ENCODE results near the gene DOCK7. TPM values are rescaled to one million over a fixed set of nuclear protein-coding genes. Genes with fewer than 3 reads are reported as not detected.

The DOCK7 gene
- total RNA-seq, 1 donor from 2014 or later = 10.2 TPM

- intact Hi-C loops (cut with micrococcal nuclease) = no loop called here
- no peak overlapping the region for H3K4me3 ChIP-seq
- DNase-seq = no peak
- H3K27ac ChIP-seq (replicated peaks) = no peak overlapping the region
- H3K9me3 ChIP-seq (replicated peaks) = no peaks in the 10 kb centered on the region
- H3K36me3 ChIP-seq = peaks cover 50% of the 10 kb centered on the region
- H3K27me3 ChIP-seq (ENCODE audit: low read depth) = no peaks in the 10 kb centered on the region
- H3K4me1 ChIP-seq = no peaks in the 10 kb centered on the region
- TF ChIP-seq, protein P1, sequence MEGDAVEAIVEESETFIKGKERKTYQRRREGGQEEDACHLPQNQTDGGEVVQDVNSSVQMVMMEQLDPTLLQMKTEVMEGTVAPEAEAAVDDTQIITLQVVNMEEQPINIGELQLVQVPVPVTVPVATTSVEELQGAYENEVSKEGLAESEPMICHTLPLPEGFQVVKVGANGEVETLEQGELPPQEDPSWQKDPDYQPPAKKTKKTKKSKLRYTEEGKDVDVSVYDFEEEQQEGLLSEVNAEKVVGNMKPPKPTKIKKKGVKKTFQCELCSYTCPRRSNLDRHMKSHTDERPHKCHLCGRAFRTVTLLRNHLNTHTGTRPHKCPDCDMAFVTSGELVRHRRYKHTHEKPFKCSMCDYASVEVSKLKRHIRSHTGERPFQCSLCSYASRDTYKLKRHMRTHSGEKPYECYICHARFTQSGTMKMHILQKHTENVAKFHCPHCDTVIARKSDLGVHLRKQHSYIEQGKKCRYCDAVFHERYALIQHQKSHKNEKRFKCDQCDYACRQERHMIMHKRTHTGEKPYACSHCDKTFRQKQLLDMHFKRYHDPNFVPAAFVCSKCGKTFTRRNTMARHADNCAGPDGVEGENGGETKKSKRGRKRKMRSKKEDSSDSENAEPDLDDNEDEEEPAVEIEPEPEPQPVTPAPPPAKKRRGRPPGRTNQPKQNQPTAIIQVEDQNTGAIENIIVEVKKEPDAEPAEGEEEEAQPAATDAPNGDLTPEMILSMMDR (IDR thresholded peaks at IDR 0.05; ENCODE audit: borderline replicate concordance) = no peak
These were observed 194.5 kb downstream of the DOCK7 start for GRCh38 chr1:62493656-62494055.

DNA sequence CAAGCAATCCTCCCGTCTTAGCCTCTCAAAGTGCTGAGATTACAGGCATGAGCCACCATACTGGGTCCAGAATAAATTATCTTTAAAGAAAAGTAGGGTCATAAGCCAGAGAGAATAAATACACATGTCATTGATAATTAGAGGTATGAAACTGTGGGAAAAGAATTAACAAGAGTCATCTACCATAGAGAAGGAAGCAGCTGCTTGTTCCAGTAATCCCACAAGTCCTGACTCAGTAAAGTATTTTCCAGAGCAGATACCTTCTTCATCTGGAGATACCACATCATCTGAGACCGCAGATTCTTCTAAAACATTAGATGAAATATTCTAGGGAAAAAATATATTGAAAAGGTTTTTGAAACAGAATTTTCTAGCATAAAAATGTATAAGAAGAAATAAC lies 195.7 kb downstream of the DOCK7 start:
- Histone ChIP-seq H3K4me3 (no peak overlapping the region), H3K27ac (replicated peaks) (no peak overlapping the region), H3K36me3 (peaks cover 56% of the 10 kb centered on the region), H3K4me1 (no peaks in the 10 kb centered on the region), H3K9me3 (replicated peaks) (no peaks in the 10 kb centered on the region), H3K27me3 (ENCODE audit: low read depth) (no peaks in the 10 kb centered on the region)
- DNase-seq = no peak
- intact Hi-C loops (cut with micrococcal nuclease) = no loop called here
- TF ChIP-seq, protein P1 (IDR thresholded peaks at IDR 0.05; ENCODE audit: borderline replicate concordance) = no peak

DNA sequence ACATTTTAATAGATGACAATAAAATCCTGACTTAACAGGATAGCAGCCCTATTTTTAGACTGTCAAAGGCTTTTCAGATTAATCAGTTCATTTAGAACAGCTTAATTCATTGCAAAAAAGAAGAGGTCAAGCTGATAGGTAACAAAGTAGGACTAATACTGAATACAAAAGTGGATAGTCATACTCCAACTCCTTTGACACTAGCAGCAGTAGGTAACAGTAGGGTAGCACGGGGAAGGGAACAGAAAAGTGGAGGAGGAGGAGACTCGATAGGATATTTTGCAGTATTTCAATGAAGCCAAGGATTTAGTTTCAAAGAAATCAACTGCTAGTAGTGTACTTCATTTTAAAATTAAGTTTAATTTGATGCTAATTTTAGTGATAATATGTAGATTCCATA lies 200.2 kb downstream of the DOCK7 start:
- no peak overlapping the region for H3K4me3 ChIP-seq
- intact Hi-C loops (cut with micrococcal nuclease) = no loop called here

GRCh38 chr1:62484824-62485468 lies 203.2 kb downstream of the DOCK7 start:
- no peak overlapping the region for H3K4me3 ChIP-seq
- H3K4me1 ChIP-seq = no peaks in the 10 kb centered on the region
- H3K27me3 ChIP-seq (ENCODE audit: low read depth) = no peaks in the 10 kb centered on the region
- intact Hi-C loops (cut with micrococcal nuclease) = no loop called here
- H3K36me3 ChIP-seq = peaks cover 18% of the 10 kb centered on the region
- TF ChIP-seq, protein P1 (IDR thresholded peaks at IDR 0.05; ENCODE audit: borderline replicate concordance) = no peak
- H3K27ac ChIP-seq (replicated peaks) = no peak overlapping the region
- DNase-seq = no peak
- no peaks in the 10 kb centered on the region for H3K9me3 ChIP-seq (replicated peaks)

More for the DNA sequence above, 200.2 kb downstream of the DOCK7 start:
- TF ChIP-seq, protein P1 (IDR thresholded peaks at IDR 0.05; ENCODE audit: borderline replicate concordance) = no peak
- Histone ChIP-seq H3K9me3 (replicated peaks) (no peaks in the 10 kb centered on the region), H3K27ac (replicated peaks) (no peak overlapping the region), H3K27me3 (ENCODE audit: low read depth) (no peaks in the 10 kb centered on the region), H3K36me3 (peaks cover 27% of the 10 kb centered on the region), H3K4me1 (no peaks in the 10 kb centered on the region)
- no peak for DNase-seq

DNA sequence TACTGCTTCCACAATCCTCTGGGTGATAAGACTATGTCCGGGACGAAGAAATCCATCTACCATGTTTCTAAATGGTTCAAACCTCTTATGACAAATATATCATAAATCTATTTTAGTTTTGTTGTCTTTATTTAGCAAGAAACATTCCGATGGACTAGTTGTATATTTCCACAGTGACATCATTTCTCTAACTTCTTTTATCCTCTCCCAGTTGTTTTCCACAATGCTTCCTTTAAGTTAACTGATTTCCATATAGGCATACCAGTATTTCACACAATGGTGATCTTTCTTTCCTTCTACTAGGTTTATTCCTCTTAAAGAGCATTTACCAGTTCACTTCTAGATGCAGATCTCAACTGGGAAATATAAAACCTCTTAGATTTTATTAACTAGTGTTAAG lies 206.5 kb downstream of the DOCK7 start:
- no peak overlapping the region for H3K27ac ChIP-seq (replicated peaks)
- no peaks in the 10 kb centered on the region for H3K9me3 ChIP-seq (replicated peaks)
- TF ChIP-seq, protein P1 (IDR thresholded peaks at IDR 0.05; ENCODE audit: borderline replicate concordance) = no peak
- no peak for DNase-seq
- H3K27me3 ChIP-seq (ENCODE audit: low read depth) = no peaks in the 10 kb centered on the region
- no peak overlapping the region for H3K4me3 ChIP-seq
- H3K4me1 ChIP-seq = no peaks in the 10 kb centered on the region
- intact Hi-C loops (cut with micrococcal nuclease) = no loop called here
- H3K36me3 ChIP-seq = peaks cover 9% of the 10 kb centered on the region

Data from left ventricle myocardium inferior (tissue), 1 donor.